Measurements from ENCODE around the gene KCNJ6. TPM values are rescaled to one million over a fixed set of nuclear protein-coding genes. Genes with fewer than 3 reads are reported as not detected.

KCNJ6 gene
- total RNA-seq, 1 experiment from 2014 or later, result 1.2 TPM

- no peak for DNase-seq
- no peak overlapping the region for H2BK12ac ChIP-seq (ENCODE audit: insufficient read length, low read depth, low read length)
- no peak overlapping the region for H3K27ac ChIP-seq (ENCODE audit: insufficient read length, low read depth, low read length)
- no peak overlapping the region for H4K8ac ChIP-seq (replicated peaks; ENCODE audit: insufficient read length, low read depth, low read length)
- no peak overlapping the region for H3K14ac ChIP-seq (ENCODE audit: insufficient read depth, low read length)
- no peak overlapping the region for H2BK5ac ChIP-seq (ENCODE audit: insufficient read length, low read length)
- H4K20me1 ChIP-seq (ENCODE audit: control insufficient read depth, insufficient read depth, insufficient read length), result no peaks in the 10 kb centered on the region
- no peak overlapping the region for H3K4me3 Mint-ChIP-seq
- no peak overlapping the region for H3T11ph ChIP-seq (ENCODE audit: low read length)
- no peak overlapping the region for H3K27ac Mint-ChIP-seq
- no peak overlapping the region for H3K4ac ChIP-seq (ENCODE audit: low read depth, low read length)
- no peak overlapping the region for H2AK5ac ChIP-seq (ENCODE audit: insufficient read length, low read length)
- no peaks in the 10 kb centered on the region; the same call in 1 of the 2 replicates for H3K27me3 Mint-ChIP-seq (ENCODE audit: low read depth)
- H3K9me3 ChIP-seq (ENCODE audit: control insufficient read depth, low read depth, low read length), result no peaks in the 10 kb centered on the region
- no peaks in the 10 kb centered on the region for H3K23me2 ChIP-seq (ENCODE audit: insufficient read length, low read depth, low read length, poor library complexity, severe bottlenecking)
- no peak overlapping the region for H3K9ac ChIP-seq (ENCODE audit: extremely low read depth, insufficient read length, low read length)
- no peak overlapping the region for H4K91ac ChIP-seq (ENCODE audit: insufficient read length, low read depth, low read length)
- WGBS (ENCODE audit: extremely low coverage, insufficient read length, low lambda C conversion rate), result no CpG with 5 or more reads among the region's 6 CpGs
- TF ChIP-seq, protein P1, sequence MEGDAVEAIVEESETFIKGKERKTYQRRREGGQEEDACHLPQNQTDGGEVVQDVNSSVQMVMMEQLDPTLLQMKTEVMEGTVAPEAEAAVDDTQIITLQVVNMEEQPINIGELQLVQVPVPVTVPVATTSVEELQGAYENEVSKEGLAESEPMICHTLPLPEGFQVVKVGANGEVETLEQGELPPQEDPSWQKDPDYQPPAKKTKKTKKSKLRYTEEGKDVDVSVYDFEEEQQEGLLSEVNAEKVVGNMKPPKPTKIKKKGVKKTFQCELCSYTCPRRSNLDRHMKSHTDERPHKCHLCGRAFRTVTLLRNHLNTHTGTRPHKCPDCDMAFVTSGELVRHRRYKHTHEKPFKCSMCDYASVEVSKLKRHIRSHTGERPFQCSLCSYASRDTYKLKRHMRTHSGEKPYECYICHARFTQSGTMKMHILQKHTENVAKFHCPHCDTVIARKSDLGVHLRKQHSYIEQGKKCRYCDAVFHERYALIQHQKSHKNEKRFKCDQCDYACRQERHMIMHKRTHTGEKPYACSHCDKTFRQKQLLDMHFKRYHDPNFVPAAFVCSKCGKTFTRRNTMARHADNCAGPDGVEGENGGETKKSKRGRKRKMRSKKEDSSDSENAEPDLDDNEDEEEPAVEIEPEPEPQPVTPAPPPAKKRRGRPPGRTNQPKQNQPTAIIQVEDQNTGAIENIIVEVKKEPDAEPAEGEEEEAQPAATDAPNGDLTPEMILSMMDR (conservative IDR thresholded peaks at IDR 0.05), result no peak
- H3K4me1 ChIP-seq (ENCODE audit: insufficient read depth, low read length), result peaks cover 2% of the 10 kb centered on the region; the same call in 1 of the 2 replicates
- no peak overlapping the region for H3K56ac ChIP-seq (ENCODE audit: insufficient read length, low read depth, low read length)
- no peaks in the 10 kb centered on the region for H3K9me3 Mint-ChIP-seq
- H3K79me1 ChIP-seq (ENCODE audit: insufficient read depth, low read depth, low read length, poor library complexity, severe bottlenecking), result no peaks in the 10 kb centered on the region
- H4K5ac ChIP-seq (ENCODE audit: insufficient read length, low read depth, low read length), result no peak overlapping the region
- H3K79me2 ChIP-seq (ENCODE audit: insufficient read depth, low read length), result no peaks in the 10 kb centered on the region
- no peak overlapping the region for H2BK15ac ChIP-seq (ENCODE audit: low read depth, low read length)
- H3K36me3 Mint-ChIP-seq (ENCODE audit: insufficient read depth in 1 of 3, low read depth in 3 of 3), result peaks cover 0 to 7% (median 0%) of the 10 kb centered on the region in 3 experiments; a peak in 3 of 7 replicates
- no peaks in the 10 kb centered on the region for H3K27me3 ChIP-seq (ENCODE audit: insufficient read depth, low read length)
- H2BK20ac ChIP-seq (ENCODE audit: low read depth, low read length, poor library complexity, severe bottlenecking), result no peak overlapping the region
- no peak overlapping the region for H3K18ac ChIP-seq (ENCODE audit: insufficient read length, low read depth, low read length)
- H3K23ac ChIP-seq (ENCODE audit: insufficient read length, low read depth, low read length), result no peak overlapping the region
- H3K4me1 Mint-ChIP-seq, result peaks cover 52 to 58% of the 10 kb centered on the region in 2 experiments
- no peak overlapping the region for H2BK120ac ChIP-seq (ENCODE audit: low read depth, low read length, poor library complexity, severe bottlenecking)
- no peak overlapping the region for H3K4me2 ChIP-seq (ENCODE audit: insufficient read depth, insufficient read length, low read length)
- no peak overlapping the region for H2AFZ ChIP-seq (ENCODE audit: low read length)
Observed at GRCh38 chr21:37833301-37833700, 83.0 kb downstream of the KCNJ6 start.

Data from H9 (cell line).